ENCODE data around the gene AKT3. TPM values are rescaled to one million over a fixed set of nuclear protein-coding genes. Genes with fewer than 3 reads are reported as not detected.

Gene AKT3
- total RNA-seq, 4 donors from 2014 or later = 8.5 to 16.0 (median 15.2) TPM

DNA sequence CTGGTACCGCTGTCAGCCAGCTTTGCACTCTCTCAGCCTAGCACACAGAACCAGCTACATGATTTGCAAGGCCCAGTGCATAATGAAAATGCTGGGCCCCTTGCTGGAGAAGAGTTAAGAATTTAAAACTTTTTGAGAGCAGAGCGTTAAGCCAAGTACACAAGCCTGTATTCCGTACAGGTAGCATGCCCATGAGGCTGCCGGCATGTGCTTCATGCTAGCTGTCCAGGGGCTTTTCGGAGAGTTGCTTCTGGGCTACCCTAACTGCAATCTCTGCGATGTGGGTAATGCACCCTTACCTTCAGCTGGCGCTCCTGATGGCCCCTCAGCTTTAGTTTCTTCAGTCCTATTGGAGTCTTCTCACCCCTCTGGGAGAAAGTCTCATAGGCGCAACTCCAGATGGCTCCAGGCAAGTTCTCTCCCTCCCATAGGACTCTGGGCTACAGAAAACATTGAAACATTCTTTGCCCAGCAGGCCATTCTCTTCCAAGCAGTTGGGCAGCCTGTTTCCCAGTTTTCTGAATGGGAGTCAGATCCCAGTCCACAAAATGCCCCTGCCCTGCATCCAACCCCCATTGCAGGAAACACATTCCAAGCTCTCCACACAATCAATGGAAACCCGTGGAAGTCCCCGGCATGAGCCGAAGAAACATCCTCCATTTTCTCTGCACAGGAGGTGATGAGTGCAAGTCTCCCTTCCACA, 5.7 kb upstream of the AKT3 start:
- DNase-seq (no peak), ATAC-seq (no peak)
- Histone ChIP-seq H3K9me3 (no peaks in the 10 kb centered on the region), H3K27ac (no peak overlapping the region), H3K4me3 (no peak overlapping the region), H3K27me3 (peaks cover 0 to 20% (median 10%) of the 10 kb centered on the region in 3 donors), H3K4me1 (no peaks in the 10 kb centered on the region), H3K36me3 (no peaks in the 10 kb centered on the region)
- in situ Hi-C loops (cut with MboI; ENCODE audit: low sequenced_read_pairs in 4 of 4) = no loop called here
- TF ChIP-seq POLR2A (IDR thresholded peaks at IDR 0.05) (no peak), CTCF (IDR thresholded peaks at IDR 0.05 in 4 of 5, conservative IDR thresholded peaks at IDR 0.05 in 1 of 5) (no peak)
- intact Hi-C loops (cut with DNase I; ENCODE audit: low total_unique reads) = loop anchor here (10.0 kb wide), 1 partner anchor 419 kb away; no protein-coding TSS in a partner anchor

DNA sequence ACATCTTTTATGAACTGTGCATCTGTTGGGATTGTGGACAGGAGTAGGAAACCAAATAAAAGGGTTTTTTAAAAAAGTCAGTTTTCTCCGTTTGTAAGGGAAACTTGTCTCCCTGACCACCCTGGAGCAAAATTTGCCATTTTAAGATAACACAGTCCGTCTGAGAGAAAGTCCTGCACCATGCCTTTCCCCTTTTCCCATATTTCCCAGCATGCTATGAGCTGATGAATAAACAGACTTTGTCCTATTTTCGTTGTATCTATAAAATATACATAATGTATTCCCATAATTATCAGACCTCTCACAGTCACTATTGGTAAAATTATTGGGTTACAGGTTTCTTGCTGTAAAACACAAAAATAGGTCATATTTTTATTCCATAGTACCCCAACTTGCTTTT, 1.7 kb upstream of the AKT3 start:
- DNase-seq = no peak
- intact Hi-C loops (cut with DNase I; ENCODE audit: low total_unique reads) = loop anchor here (5.0 to 10.0 kb wide), 2 partner anchors 196 to 423 kb away; no protein-coding TSS in a partner anchor
- H3K27ac ChIP-seq = no peak overlapping the region
- no peak overlapping the region for H3K4me3 ChIP-seq
- ATAC-seq = no peak
- H3K4me1 ChIP-seq = no peaks in the 10 kb centered on the region
- H3K36me3 ChIP-seq = no peaks in the 10 kb centered on the region
- in situ Hi-C loops (cut with MboI; ENCODE audit: low sequenced_read_pairs in 4 of 4) = no loop called here
- H3K27me3 ChIP-seq = peaks cover 0 to 34% (median 10%) of the 10 kb centered on the region in 3 donors
- H3K9me3 ChIP-seq = no peaks in the 10 kb centered on the region
- TF ChIP-seq CTCF (IDR thresholded peaks at IDR 0.05 in 4 of 5, conservative IDR thresholded peaks at IDR 0.05 in 1 of 5) (no peak), POLR2A (IDR thresholded peaks at IDR 0.05) (no peak)

DNA sequence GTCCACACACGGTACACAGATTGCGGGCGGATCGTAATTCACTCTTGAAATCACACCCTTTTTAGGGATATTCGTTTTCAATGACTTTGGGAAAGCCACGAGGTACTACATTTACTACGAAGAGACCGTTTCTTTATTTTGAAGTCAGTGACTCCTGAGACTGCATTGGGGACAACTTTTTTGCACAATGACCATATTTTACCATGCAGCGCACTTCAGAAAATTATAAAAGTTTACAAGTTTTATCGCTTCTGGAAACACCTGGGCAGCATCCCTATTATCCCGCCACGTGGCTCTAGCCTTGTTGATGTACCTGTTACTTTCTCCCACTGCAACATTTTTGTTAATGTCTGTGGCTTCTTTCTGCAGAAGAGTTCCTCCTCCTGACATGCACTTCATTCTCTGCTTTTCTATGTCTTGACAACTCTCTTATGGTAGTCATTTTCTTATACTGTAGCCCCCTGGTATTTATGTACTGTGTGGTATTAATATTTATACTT, 1.3 kb upstream of the AKT3 start:
- ATAC-seq (no peak), DNase-seq (no peak)
- intact Hi-C loops (cut with DNase I; ENCODE audit: low total_unique reads) = loop anchor here (5.0 to 10.0 kb wide), 2 partner anchors 196 to 423 kb away; no protein-coding TSS in a partner anchor
- in situ Hi-C loops (cut with MboI; ENCODE audit: low sequenced_read_pairs in 4 of 4) = no loop called here
- Histone ChIP-seq H3K27me3 (peaks cover 0 to 34% (median 10%) of the 10 kb centered on the region in 3 donors), H3K4me3 (peak overlapping the region; percentile 71 to 81 (median 78)), H3K36me3 (no peaks in the 10 kb centered on the region), H3K9me3 (no peaks in the 10 kb centered on the region), H3K27ac (peak overlapping the region; percentile 80 to 91 (median 88)), H3K4me1 (no peaks in the 10 kb centered on the region)
- TF ChIP-seq CTCF (IDR thresholded peaks at IDR 0.05 in 4 of 5, conservative IDR thresholded peaks at IDR 0.05 in 1 of 5) = no peak
- no peak for TF ChIP-seq POLR2A (IDR thresholded peaks at IDR 0.05)

DNA sequence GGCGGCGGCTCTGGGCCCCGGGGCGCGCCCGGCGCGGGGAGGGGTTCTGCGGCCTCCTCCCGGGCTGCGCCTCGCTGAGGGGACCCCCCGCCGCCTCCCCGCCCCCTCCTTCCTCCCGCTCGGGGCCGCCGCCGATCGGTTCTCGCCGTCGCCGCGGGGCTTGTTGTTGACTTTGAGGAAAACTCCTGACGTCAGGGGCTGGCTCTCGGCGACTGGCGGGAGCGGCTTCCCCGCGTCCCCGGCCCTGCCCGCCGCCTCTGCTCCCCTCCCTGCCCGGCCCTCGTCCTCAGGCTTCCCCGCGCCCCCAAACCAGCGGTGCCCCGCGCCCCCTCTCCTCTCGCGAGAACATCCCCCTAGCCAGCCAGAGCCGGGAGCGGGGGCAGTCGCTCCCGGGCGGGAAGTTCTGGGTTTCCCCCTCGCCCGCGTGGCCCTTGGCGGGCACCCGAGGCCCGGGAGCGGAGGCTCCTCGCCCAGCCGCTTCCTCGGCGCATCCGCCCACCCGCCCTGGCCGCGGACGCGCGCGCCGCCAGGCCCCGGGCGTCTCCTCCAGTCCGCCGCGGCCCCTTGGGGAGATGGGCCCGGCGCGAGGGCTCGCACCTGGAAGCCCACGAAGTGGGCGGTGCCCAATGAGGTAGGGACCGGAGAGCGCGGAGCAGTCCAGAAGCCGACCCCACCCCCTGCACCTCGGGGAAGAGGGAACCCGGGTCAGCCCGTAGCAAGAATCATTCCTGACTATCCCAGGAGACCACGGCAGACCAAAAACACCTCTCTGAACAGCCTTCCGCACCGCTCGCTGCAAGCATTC, 611 bp upstream of the AKT3 start:
- no peaks in the 10 kb centered on the region for H3K9me3 ChIP-seq
- TF ChIP-seq CTCF (IDR thresholded peaks at IDR 0.05 in 4 of 5, conservative IDR thresholded peaks at IDR 0.05 in 1 of 5) = no peak
- TF ChIP-seq POLR2A (IDR thresholded peaks at IDR 0.05) = peak; percentile 40 to 80
- peak overlapping the region; percentile 71 to 81 (median 78) for H3K4me3 ChIP-seq
- peak; percentile 15 to 50 for DNase-seq
- in situ Hi-C loops (cut with MboI; ENCODE audit: low sequenced_read_pairs in 4 of 4) (no loop called here), intact Hi-C loops (cut with DNase I; ENCODE audit: low total_unique reads) (loop anchor here (5.0 to 10.0 kb wide), 2 partner anchors 197 to 424 kb away; no protein-coding TSS in a partner anchor)
- ATAC-seq = peak; percentile 59 to 65
- H3K36me3 ChIP-seq = no peaks in the 10 kb centered on the region
- H3K27me3 ChIP-seq = peaks cover 0 to 34% (median 10%) of the 10 kb centered on the region in 3 donors
- H3K4me1 ChIP-seq = no peaks in the 10 kb centered on the region
- peak overlapping the region; percentile 80 to 91 (median 88) for H3K27ac ChIP-seq

All from gastrocnemius medialis (tissue), 4 donors.